Eye (tissue), 1 donor: ENCODE data around the gene STMND1.

ENCODE experiments used
- DNase-seq: peaks from one replicate; pipeline ENCODE4 v3.0.0-alpha.2; 2015

STMND1 gene

DNA sequence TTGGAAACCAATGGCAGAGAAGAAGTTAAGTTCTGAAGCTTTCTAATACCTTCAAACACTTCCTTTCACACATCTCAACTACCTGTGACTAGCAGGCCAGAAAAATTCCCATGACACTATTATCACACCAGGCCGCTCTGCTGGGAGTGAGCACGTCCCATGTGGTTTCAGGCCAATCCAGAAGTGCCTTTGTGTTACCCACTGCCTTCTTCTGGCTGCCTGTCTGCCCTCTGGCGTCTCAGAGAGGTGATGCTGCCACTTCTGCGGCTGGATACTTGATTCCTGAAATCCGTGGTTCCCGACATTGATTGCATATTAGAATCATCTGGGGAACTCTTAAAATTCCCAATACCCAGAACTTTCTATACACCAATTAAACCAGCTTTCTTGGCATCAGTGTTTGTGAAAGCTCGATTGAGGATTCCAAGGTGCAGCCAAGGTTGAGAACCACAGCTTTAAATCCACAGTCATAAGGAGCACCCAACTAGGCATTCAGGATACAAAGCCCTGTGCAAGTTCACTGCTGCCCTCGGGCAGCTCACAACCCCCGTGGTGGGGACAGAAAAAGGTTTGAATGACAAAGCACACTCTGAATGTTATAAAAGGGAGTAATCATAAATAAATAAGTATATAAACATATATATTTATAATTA lies 65.6 kb downstream of the STMND1 start:
- DNase-seq: peak; percentile 48

DNA sequence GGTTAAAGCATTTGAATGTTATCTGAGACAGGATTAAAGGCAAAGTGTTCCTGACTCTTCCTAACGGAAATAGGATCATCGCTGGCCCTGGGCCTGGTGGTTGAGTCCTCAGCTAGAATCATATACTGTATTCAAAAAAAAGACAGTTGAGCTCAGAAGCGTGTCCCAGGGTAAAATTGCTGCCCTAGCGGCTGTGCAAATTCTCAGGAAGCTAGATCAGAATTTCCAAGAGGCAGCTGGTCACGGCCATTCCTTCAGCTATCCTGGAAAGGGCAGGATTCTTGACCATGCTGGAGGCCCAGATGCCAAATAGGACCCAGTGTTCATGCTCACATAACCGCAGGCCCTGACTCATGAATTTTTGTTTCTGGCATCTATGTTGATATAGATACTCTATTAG lies 67.4 kb downstream of the STMND1 start:
- peak; percentile 6 for DNase-seq

DNA sequence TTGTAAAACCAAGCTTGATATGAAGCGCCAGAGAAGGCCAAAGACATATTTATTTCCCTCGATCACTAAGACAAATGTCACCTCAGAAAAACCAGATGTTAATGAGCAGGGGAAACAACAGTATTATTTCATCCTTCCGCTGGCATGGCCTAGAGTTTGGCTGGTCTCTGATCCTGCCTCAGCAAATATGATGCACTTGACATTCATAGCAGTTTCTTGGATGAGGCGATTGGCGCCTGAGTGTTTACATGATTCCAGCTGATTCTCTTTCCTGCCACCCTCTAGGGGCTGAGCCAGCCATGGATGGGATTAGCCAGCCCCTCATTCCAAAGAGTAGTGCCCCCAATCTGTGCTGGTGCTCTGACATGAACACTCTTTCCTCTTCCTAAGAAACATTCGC lies 67.9 kb downstream of the STMND1 start:
- DNase-seq: no peak

DNA sequence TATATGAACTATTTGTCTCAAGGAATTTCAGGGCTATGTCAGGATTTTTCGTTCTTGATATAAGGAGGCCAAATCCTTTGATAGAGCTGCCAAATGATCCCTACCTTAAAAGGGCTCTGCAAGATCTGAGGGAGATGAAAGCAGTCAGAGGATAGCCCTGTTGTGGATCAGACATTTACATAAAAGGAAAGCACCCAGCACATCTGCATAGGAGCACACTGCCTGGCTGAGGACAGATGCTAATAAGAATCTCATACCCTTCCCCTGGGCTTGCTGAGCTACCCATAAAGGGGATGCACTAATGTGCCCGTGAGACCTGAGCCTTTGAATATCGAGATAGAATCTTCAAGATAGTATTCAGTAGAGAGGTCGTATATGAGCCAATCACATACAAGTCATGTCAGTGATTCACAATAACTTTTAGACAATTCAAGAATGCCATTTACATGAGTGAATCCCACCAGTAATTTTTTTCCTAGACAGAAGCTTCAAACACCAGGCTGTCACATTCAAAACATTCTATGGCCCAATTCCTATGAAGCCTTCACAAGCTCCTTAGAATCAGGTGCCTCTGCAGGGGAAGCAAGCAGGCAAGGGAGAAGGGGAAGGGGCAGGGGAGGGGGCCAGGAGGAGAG lies 71.1 kb downstream of the STMND1 start:
- DNase-seq: no peak

DNA sequence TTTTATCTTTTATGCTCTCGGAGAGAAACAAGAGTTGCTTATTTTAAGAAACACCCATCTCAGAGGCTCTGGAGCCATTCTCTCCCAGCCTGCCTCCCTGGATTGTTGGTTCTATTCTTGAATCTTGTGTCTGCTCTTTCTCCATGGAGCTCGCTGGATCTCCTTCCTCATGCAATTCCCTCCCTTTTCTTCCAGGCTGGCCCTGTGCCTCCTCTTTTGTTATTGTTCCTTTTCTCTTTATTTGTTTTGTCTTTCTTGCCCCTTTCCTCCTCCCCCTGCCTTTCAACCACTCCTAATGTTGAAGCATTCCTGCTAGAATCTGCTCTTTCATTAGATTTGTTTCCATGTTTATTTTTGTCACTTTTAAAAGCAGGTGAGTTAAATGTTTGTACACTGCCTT lies 76.5 kb downstream of the STMND1 start:
- peak; percentile 21 for DNase-seq

DNA sequence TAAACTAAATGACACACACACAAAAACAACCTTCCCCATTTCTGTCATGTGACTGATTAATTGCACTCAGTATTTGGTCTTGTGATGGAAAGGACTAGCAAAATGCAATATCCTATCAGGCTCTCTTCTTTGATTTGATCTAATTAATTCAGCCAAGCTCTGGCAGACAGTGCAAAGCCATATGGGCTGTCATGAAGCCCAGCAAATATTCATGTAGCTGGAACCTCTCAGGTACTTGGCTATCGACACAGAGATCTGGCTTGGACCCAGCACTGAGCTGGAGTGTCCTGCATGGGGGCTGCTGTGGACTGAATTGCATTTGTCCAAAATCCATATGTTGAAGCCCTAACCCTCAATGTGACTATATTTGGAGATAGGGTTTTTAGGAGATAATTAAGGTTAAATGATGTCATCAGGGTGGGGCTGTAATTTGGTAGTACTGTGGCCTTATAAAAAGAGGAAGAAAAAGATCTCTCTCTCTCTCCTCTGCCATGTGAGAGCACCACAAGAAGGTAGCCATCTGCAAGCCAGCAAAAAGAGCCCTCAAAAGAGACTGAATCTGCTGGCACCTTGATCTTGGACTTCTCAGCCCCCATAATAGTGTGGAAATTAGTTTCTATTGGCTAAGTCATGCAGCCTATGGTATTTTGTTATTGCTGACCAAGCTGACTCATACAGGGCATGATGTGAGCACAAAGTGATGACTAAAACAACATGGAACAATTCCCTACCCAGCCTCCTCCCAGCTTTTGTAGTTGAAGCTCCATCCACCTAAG lies 77.1 kb downstream of the STMND1 start:
- peak; percentile 6 for DNase-seq

DNA sequence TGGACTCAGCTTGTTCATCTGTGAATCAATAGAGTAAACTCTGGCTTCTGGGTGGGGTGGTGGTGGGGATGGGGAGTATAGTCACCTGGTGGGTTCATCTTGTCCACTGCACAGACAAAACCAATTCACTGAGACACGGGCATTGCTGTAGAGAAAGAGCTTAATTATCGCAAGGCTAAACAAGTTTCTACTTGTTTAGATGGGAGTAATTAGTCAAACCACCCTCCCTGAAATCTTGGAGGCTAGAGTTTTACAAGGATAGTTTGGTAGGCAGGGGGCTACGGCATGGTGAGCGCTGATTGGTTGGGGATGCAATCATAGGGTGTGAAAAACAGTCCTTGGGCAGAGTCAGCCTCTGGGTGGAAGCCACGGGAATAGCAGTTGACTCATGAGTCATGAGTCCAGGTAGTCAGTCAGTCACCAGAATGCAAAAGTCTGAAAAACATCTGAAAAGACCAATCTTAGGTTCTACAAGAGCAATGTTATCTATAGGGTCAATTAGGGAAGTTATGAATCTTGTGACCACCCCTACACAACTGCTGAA lies 77.8 kb downstream of the STMND1 start:
- no peak for DNase-seq
